ENCODE measurements around the gene UBE2K. TPM values are rescaled to one million over a fixed set of nuclear protein-coding genes. Genes with fewer than 3 reads are reported as not detected.

UBE2K gene
- total and polyA plus RNA-seq, 7 donors = 25.2 to 56.4 (median 37.3) TPM

GRCh38 chr4:39758176-39758575 lies 60.2 kb downstream of the UBE2K start:
- no peak for DNase-seq
- WGBS, 2 donors = 95 to 96% methylated on average over 6 of the region's 6 CpGs

GRCh38 chr4:39759569-39759968 lies 61.6 kb downstream of the UBE2K start:
- peaks cover 0 to 53% (median 17%) of the 10 kb centered on the region in 4 donors for H3K36me3 ChIP-seq
- H3K27ac ChIP-seq = no peak overlapping the region
- no peak for TF ChIP-seq POLR2AphosphoS5 (IDR thresholded peaks at IDR 0.05)
- no peak for TF ChIP-seq POLR2A (IDR thresholded peaks at IDR 0.05)
- no peak for TF ChIP-seq EP300 (IDR thresholded peaks at IDR 0.05)
- TF ChIP-seq CTCF (IDR thresholded peaks at IDR 0.05) = no peak
- no peaks in the 10 kb centered on the region for H3K9me3 ChIP-seq
- intact Hi-C loops (cut with DNase I) = no loop called here
- no peaks in the 10 kb centered on the region for H3K27me3 ChIP-seq
- 93% methylated on average over 4 of the region's 4 CpGs for WGBS, 2 donors
- no peak overlapping the region for H3K4me3 ChIP-seq
- DNase-seq = no peak
- H3K4me1 ChIP-seq = peaks cover 0 to 3% (median 0%) of the 10 kb centered on the region in 4 donors

More at GRCh38 chr4:39758176-39758575, 60.2 kb downstream of the UBE2K start:
- no peaks in the 10 kb centered on the region for H3K27me3 ChIP-seq
- H3K36me3 ChIP-seq = peaks cover 0 to 53% (median 17%) of the 10 kb centered on the region in 4 donors
- no peak overlapping the region for H3K4me3 ChIP-seq
- TF ChIP-seq CTCF (IDR thresholded peaks at IDR 0.05) (no peak), EP300 (IDR thresholded peaks at IDR 0.05) (no peak), POLR2AphosphoS5 (IDR thresholded peaks at IDR 0.05) (no peak), POLR2A (IDR thresholded peaks at IDR 0.05) (no peak)
- H3K27ac ChIP-seq = no peak overlapping the region
- no peaks in the 10 kb centered on the region for H3K9me3 ChIP-seq
- intact Hi-C loops (cut with DNase I) = no loop called here
- H3K4me1 ChIP-seq = peaks cover 0 to 9% (median 0%) of the 10 kb centered on the region in 4 donors

GRCh38 chr4:39761005-39761667 lies 63.2 kb downstream of the UBE2K start:
- 94 to 96% methylated on average over 4 of the region's 4 CpGs for WGBS, 2 donors
- Histone ChIP-seq H3K9me3 (no peaks in the 10 kb centered on the region), H3K27me3 (no peaks in the 10 kb centered on the region), H3K4me3 (no peak overlapping the region), H3K36me3 (peaks cover 0 to 59% (median 15%) of the 10 kb centered on the region in 4 donors), H3K4me1 (no peaks in the 10 kb centered on the region), H3K27ac (no peak overlapping the region)
- DNase-seq = no peak
- no peak for TF ChIP-seq POLR2A (IDR thresholded peaks at IDR 0.05)
- TF ChIP-seq EP300 (IDR thresholded peaks at IDR 0.05) = no peak
- TF ChIP-seq CTCF (IDR thresholded peaks at IDR 0.05) = no peak
- TF ChIP-seq POLR2AphosphoS5 (IDR thresholded peaks at IDR 0.05) = no peak
- intact Hi-C loops (cut with DNase I) = no loop called here

- Histone ChIP-seq H3K4me1 (no peaks in the 10 kb centered on the region), H3K9me3 (no peaks in the 10 kb centered on the region), H3K27me3 (no peaks in the 10 kb centered on the region), H3K4me3 (no peak overlapping the region), H3K27ac (no peak overlapping the region), H3K36me3 (peaks cover 0 to 57% (median 10%) of the 10 kb centered on the region in 4 donors)
- no peak for DNase-seq
- 91 to 93% methylated on average over 9 of the region's 9 CpGs for WGBS, 2 donors
- TF ChIP-seq CTCF (IDR thresholded peaks at IDR 0.05) (no peak), EP300 (IDR thresholded peaks at IDR 0.05) (no peak), POLR2A (IDR thresholded peaks at IDR 0.05) (no peak), POLR2AphosphoS5 (IDR thresholded peaks at IDR 0.05) (no peak)
- intact Hi-C loops (cut with DNase I) = no loop called here
Observed at GRCh38 chr4:39763714-39764572, 66.0 kb downstream of the UBE2K start.
